GM12878 (cell line): ENCODE results near the gene MAPK1IP1L. TPM values are rescaled to one million over a fixed set of nuclear protein-coding genes. Genes with fewer than 3 reads are reported as not detected.

Source experiments
- BMI1 ChIP-seq: fragments of 450-650 bp; IDR thresholded peaks from 2 replicates; pipeline ENCODE4 v1.6.1; 2016; ENCODE audit warnings: mild to moderate bottlenecking, moderate library complexity, borderline replicate concordance
- ESRRA ChIP-seq: IDR thresholded peaks from 2 replicates; pipeline ENCODE4 v1.6.1; 2012; ENCODE audit warnings: mild to moderate bottlenecking, low read length, improper control_type of control experiment
- ETV6 ChIP-seq, 2 experiments: fragments of 450-650 bp in 1 of 2; IDR thresholded peaks in 1 of 2; conservative IDR thresholded peaks in 1 of 2; 2 replicates each; pipeline ENCODE4 v1.6.1; 2014; ENCODE audit warnings: antibody characterized with exemption in 1 of 2, borderline replicate concordance in 1 of 2, low read depth in 1 of 2, mild to moderate bottlenecking in 1 of 2, moderate library complexity in 1 of 2
- FOXM1 ChIP-seq: IDR thresholded peaks from 2 replicates; pipeline ENCODE4 v1.6.1; 2012; ENCODE audit warnings: low read depth, mild to moderate bottlenecking, inconsistent platforms, low read length, moderate library complexity
- NBN ChIP-seq: fragments of 450-650 bp; IDR thresholded peaks from 2 replicates; pipeline ENCODE4 v1.6.1; 2016
- PML ChIP-seq: IDR thresholded peaks from 2 replicates; pipeline ENCODE4 v1.6.1; 2012; ENCODE audit warnings: low read length, inconsistent platforms
- POLR2A ChIP-seq: IDR thresholded peaks from 2 replicates; pipeline ENCODE4 v1.6.1; 2011; ENCODE audit warnings: low read depth, mild to moderate bottlenecking, low read length
- RAD51 ChIP-seq: fragments of 450-650 bp; IDR thresholded peaks from 2 replicates; pipeline ENCODE4 v1.6.1; 2016; ENCODE audit warnings: moderate library complexity, mild to moderate bottlenecking, inconsistent platforms
- SIN3A ChIP-seq: IDR thresholded peaks from 2 replicates; pipeline ENCODE4 v1.6.1; 2012; ENCODE audit warnings: low read depth, low read length, improper control_type of control experiment
- polyA plus RNA-seq, 11 experiments: library from polyadenylated mRNA; depleted of rRNA in 4 of 11; unstranded in 6 of 11; stranded (reverse) in 5 of 11; fragments of >200 nt; fragmentation: Nextera tagmentation in 4 of 11; fragmentation: Illumina TruSeq in 1 of 11; extraction: Ambion mirVana in 4 of 11; extraction: Trizol in 1 of 11; gene quantifications; 1 replicate in 1 of 11; 2 replicates in 10 of 11; pipeline versions ENCODE4 v1.2.1 to v1.2.3, GENCODE V29; 2011 to 2016; ENCODE audit warnings: inconsistent platforms in 2 of 11, missing spikeins in 2 of 11, low read depth in 1 of 11
- total RNA-seq, 4 experiments: library from RNA; depleted of rRNA in 3 of 4; stranded (reverse); fragments of >200 nt in 3 of 4; fragmentation: Illumina TruSeq in 1 of 4; extraction: Trizol in 1 of 4; gene quantifications; 2 replicates each; pipeline versions ENCODE4 v1.2.1 to v1.2.3, GENCODE V29; 2013 to 2021
- TF ChIP-seq, protein P1 (sequence below): fragments of 450-650 bp; IDR thresholded peaks from 2 replicates; pipeline ENCODE4 v1.6.1; 2017; ENCODE audit warnings: low read depth, mild to moderate bottlenecking, moderate library complexity
- TF ChIP-seq, protein P2 (sequence below): fragments of 450-650 bp; IDR thresholded peaks from 2 replicates; pipeline ENCODE4 v1.6.1; 2018; ENCODE audit warnings: mild to moderate bottlenecking, low read depth, moderate library complexity; ENCODE audit not compliant: partially characterized antibody
- TF ChIP-seq, protein P3 (sequence below): IDR thresholded peaks from 2 replicates; pipeline ENCODE4 v1.6.1; 2012; ENCODE audit warnings: low read length, inconsistent platforms
- TF ChIP-seq, protein P4 (sequence below): fragments of 450-650 bp; IDR thresholded peaks from 2 replicates; pipeline ENCODE4 v1.6.1; 2016; ENCODE audit warnings: mild to moderate bottlenecking, moderate library complexity, borderline replicate concordance

Gene MAPK1IP1L
- total and polyA plus RNA-seq, 10 of the 15 experiments (the other 5 are each of a cell fraction or from before 2014, with no cell fraction given), result 44.6 to 117 (median 73.0) TPM

DNA sequence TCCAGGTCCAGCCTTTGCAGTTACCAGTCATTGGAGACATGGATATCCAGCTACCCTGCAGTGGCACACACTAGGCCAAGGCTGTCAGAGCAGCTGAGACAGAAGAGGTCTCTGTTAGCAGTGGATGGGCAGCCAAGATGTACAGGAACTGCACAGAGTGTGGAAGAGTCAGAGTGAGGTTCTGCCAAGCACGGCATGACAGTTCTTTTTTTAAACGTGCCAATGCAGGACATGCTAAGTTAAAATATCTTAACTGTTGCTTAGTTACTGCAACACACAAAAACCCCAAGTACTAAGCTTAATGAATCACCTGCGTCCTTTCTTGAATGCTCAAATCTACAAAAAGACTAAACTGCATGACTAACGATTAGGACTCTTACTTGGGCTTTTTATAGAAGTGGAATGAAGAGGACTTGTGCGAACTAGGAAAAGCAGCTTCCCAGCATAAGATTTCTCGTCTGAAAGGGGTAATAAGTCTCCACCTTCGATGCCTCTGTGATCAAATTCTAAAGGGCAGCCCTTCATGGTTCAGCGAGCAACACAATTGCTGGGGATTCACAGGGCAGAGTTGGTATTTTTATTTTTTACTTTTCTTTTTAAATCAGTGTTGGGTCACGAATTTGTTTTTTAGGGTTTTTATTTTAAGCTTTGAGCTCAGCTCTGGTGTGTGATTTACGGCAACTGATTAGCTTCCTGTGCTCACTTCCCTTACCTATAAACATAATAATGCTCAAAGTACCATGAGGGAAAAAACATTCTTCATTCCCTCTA is 20.6 kb downstream of the MAPK1IP1L start (continued):
- TF ChIP-seq, protein P1, sequence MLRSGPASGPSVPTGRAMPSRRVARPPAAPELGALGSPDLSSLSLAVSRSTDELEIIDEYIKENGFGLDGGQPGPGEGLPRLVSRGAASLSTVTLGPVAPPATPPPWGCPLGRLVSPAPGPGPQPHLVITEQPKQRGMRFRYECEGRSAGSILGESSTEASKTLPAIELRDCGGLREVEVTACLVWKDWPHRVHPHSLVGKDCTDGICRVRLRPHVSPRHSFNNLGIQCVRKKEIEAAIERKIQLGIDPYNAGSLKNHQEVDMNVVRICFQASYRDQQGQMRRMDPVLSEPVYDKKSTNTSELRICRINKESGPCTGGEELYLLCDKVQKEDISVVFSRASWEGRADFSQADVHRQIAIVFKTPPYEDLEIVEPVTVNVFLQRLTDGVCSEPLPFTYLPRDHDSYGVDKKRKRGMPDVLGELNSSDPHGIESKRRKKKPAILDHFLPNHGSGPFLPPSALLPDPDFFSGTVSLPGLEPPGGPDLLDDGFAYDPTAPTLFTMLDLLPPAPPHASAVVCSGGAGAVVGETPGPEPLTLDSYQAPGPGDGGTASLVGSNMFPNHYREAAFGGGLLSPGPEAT, result peak; percentile 85; the same call in 1 of the 2 replicates
- peak; percentile 50; the same call in 1 of the 2 replicates for TF ChIP-seq POLR2A
- TF ChIP-seq SIN3A, result no peak
- no peak; the same call in 1 of the 2 replicates for TF ChIP-seq RAD51
- TF ChIP-seq BMI1, result peak; percentile 79
- TF ChIP-seq FOXM1, result peak; percentile 41; the same call in 1 of the 2 replicates
- no peak for TF ChIP-seq ETV6 (conservative IDR thresholded peaks at IDR 0.05 in 1 of 2, IDR thresholded peaks at IDR 0.05 in 1 of 2; ENCODE audit: borderline replicate concordance in 1 of 2, low read depth in 1 of 2)
- TF ChIP-seq PML, result peak; percentile 48; the same call in 1 of the 2 replicates
- no peak for TF ChIP-seq ESRRA
- TF ChIP-seq, protein P2, sequence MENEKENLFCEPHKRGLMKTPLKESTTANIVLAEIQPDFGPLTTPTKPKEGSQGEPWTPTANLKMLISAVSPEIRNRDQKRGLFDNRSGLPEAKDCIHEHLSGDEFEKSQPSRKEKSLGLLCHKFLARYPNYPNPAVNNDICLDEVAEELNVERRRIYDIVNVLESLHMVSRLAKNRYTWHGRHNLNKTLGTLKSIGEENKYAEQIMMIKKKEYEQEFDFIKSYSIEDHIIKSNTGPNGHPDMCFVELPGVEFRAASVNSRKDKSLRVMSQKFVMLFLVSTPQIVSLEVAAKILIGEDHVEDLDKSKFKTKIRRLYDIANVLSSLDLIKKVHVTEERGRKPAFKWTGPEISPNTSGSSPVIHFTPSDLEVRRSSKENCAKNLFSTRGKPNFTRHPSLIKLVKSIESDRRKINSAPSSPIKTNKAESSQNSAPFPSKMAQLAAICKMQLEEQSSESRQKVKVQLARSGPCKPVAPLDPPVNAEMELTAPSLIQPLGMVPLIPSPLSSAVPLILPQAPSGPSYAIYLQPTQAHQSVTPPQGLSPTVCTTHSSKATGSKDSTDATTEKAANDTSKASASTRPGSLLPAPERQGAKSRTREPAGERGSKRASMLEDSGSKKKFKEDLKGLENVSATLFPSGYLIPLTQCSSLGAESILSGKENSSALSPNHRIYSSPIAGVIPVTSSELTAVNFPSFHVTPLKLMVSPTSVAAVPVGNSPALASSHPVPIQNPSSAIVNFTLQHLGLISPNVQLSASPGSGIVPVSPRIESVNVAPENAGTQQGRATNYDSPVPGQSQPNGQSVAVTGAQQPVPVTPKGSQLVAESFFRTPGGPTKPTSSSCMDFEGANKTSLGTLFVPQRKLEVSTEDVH, result peak; percentile 46
- peak; percentile 77; the same call in 1 of the 2 replicates for TF ChIP-seq NBN
- TF ChIP-seq, protein P3, sequence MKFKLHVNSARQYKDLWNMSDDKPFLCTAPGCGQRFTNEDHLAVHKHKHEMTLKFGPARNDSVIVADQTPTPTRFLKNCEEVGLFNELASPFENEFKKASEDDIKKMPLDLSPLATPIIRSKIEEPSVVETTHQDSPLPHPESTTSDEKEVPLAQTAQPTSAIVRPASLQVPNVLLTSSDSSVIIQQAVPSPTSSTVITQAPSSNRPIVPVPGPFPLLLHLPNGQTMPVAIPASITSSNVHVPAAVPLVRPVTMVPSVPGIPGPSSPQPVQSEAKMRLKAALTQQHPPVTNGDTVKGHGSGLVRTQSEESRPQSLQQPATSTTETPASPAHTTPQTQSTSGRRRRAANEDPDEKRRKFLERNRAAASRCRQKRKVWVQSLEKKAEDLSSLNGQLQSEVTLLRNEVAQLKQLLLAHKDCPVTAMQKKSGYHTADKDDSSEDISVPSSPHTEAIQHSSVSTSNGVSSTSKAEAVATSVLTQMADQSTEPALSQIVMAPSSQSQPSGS, result peak; percentile 18; the same call in 1 of the 2 replicates
- TF ChIP-seq, protein P4, sequence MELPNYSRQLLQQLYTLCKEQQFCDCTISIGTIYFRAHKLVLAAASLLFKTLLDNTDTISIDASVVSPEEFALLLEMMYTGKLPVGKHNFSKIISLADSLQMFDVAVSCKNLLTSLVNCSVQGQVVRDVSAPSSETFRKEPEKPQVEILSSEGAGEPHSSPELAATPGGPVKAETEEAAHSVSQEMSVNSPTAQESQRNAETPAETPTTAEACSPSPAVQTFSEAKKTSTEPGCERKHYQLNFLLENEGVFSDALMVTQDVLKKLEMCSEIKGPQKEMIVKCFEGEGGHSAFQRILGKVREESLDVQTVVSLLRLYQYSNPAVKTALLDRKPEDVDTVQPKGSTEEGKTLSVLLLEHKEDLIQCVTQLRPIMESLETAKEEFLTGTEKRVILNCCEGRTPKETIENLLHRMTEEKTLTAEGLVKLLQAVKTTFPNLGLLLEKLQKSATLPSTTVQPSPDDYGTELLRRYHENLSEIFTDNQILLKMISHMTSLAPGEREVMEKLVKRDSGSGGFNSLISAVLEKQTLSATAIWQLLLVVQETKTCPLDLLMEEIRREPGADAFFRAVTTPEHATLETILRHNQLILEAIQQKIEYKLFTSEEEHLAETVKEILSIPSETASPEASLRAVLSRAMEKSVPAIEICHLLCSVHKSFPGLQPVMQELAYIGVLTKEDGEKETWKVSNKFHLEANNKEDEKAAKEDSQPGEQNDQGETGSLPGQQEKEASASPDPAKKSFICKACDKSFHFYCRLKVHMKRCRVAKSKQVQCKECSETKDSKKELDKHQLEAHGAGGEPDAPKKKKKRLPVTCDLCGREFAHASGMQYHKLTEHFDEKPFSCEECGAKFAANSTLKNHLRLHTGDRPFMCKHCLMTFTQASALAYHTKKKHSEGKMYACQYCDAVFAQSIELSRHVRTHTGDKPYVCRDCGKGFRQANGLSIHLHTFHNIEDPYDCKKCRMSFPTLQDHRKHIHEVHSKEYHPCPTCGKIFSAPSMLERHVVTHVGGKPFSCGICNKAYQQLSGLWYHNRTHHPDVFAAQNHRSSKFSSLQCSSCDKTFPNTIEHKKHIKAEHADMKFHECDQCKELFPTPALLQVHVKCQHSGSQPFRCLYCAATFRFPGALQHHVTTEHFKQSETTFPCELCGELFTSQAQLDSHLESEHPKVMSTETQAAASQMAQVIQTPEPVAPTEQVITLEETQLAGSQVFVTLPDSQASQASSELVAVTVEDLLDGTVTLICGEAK, result peak; percentile 11; the same call in 1 of the 2 replicates
- TF ChIP-seq, all 136 proteins: peak for 44
